NAMALWA (cell line): ENCODE data around the gene ERCC6L2.
A peak's percentile ranks its signal among the peaks of the same experiment; 100 is the strongest.

Experiments used
- DNase-seq: peaks from one replicate; pipeline ENCODE4 v3.0.0-alpha.2; 2015; ENCODE audit warnings: low spot score

Gene ERCC6L2

GRCh38 chr9:95862343-95862742, 13.1 kb upstream of the ERCC6L2 start:
- no peak for DNase-seq

- no peak for DNase-seq
Measured at GRCh38 chr9:95864852-95865580, 10.5 kb upstream of the ERCC6L2 start.

GRCh38 chr9:95870352-95870751, 5.1 kb upstream of the ERCC6L2 start:
- no peak for DNase-seq

- no peak for DNase-seq
Measured at GRCh38 chr9:95870906-95871305, 4.6 kb upstream of the ERCC6L2 start.

- no peak for DNase-seq
Measured at GRCh38 chr9:95874303-95874988, 1.0 kb upstream of the ERCC6L2 start.

GRCh38 chr9:95874989-95875304, 544 bp upstream of the ERCC6L2 start:
- DNase-seq = peak; percentile 45

- DNase-seq = no peak
Measured at GRCh38 chr9:95876138-95876444, 600 bp downstream of the ERCC6L2 start.

GRCh38 chr9:95876595-95876994, 1.1 kb downstream of the ERCC6L2 start:
- peak; percentile 39 for DNase-seq

GRCh38 chr9:95877984-95878383, 2.5 kb downstream of the ERCC6L2 start:
- peak; percentile 34 for DNase-seq

GRCh38 chr9:95879591-95879990, 4.1 kb downstream of the ERCC6L2 start:
- no peak for DNase-seq

GRCh38 chr9:95880021-95880690, 4.7 kb downstream of the ERCC6L2 start:
- DNase-seq = no peak

- no peak for DNase-seq
Measured at GRCh38 chr9:95887926-95888497, 12.5 kb downstream of the ERCC6L2 start.

GRCh38 chr9:95890594-95890993, 15.1 kb downstream of the ERCC6L2 start:
- no peak for DNase-seq

- DNase-seq = no peak
Measured at GRCh38 chr9:95891067-95891671, 15.7 kb downstream of the ERCC6L2 start.

- no peak for DNase-seq
Measured at GRCh38 chr9:95892690-95893089, 17.2 kb downstream of the ERCC6L2 start.

- DNase-seq = no peak
Measured at GRCh38 chr9:95896580-95896979, 21.1 kb downstream of the ERCC6L2 start.

GRCh38 chr9:95901506-95901905, 26.0 kb downstream of the ERCC6L2 start:
- no peak for DNase-seq

GRCh38 chr9:95903398-95903797, 27.9 kb downstream of the ERCC6L2 start:
- DNase-seq = no peak

GRCh38 chr9:95907794-95908193, 32.3 kb downstream of the ERCC6L2 start:
- no peak for DNase-seq

- no peak for DNase-seq
Measured at GRCh38 chr9:95910023-95910707, 34.7 kb downstream of the ERCC6L2 start.

- no peak for DNase-seq
Measured at GRCh38 chr9:95910770-95911340, 35.4 kb downstream of the ERCC6L2 start.

GRCh38 chr9:95912773-95913172, 37.3 kb downstream of the ERCC6L2 start:
- DNase-seq = no peak
